Fibroblast of villous mesenchyme (primary cell): ENCODE measurements around the gene ABO. TPM values are rescaled to one million over a fixed set of nuclear protein-coding genes. Genes with fewer than 3 reads are reported as not detected.
A peak's percentile ranks its signal among the peaks of the same experiment; 100 is the strongest.
"Not testable (repeated sequence)": the region's sequence is repeated elsewhere in the genome, so short reads cannot be mapped to it uniquely, and the experiment has no call there.

Experiments
- DNase-seq: peaks from one replicate; pipeline ENCODE4 v3.0.0-alpha.2; 2010; ENCODE audit warnings: low read depth
- H3K4me3 ChIP-seq: 2 replicates; pipeline ENCODE4 v1.5.1; 2011; ENCODE audit warnings: low read depth, mild to moderate bottlenecking, low read length
- CTCF ChIP-seq: IDR thresholded peaks from 2 replicates; pipeline ENCODE4 v1.5.1; 2012; ENCODE audit warnings: low read depth, mild to moderate bottlenecking, low read length; ENCODE audit not compliant: insufficient read depth
- total RNA-seq: library from RNA; depleted of rRNA; stranded (reverse); fragments of >200 nt; gene quantifications from 2 replicates; pipeline ENCODE4 v1.2.3, GENCODE V29; 2012

ABO gene
- total RNA-seq, 1 donor: not detected

- DNase-seq: no peak
- no peak for TF ChIP-seq CTCF
- no peak overlapping the region for H3K4me3 ChIP-seq
These were observed 35.4 kb downstream of the ABO start for GRCh38 chr9:133239533-133240090.

GRCh38 chr9:133238851-133239532, 36.0 kb downstream of the ABO start:
- peak; percentile 74 for DNase-seq
- TF ChIP-seq CTCF: peak; percentile 83
- H3K4me3 ChIP-seq: peak overlapping the region; percentile 62

GRCh38 chr9:133238272-133238850, 36.6 kb downstream of the ABO start:
- no peak for TF ChIP-seq CTCF
- peak overlapping the region; percentile 62 for H3K4me3 ChIP-seq
- peak; percentile 76 for DNase-seq

GRCh38 chr9:133237035-133237731, 37.8 kb downstream of the ABO start:
- H3K4me3 ChIP-seq: no peak overlapping the region
- DNase-seq: peak; percentile 69
- no peak for TF ChIP-seq CTCF

- not testable (repeated sequence) for DNase-seq, H3K4me3 ChIP-seq
These were observed 38.5 kb downstream of the ABO start for GRCh38 chr9:133236291-133237034.

- no peak overlapping the region for H3K4me3 ChIP-seq
- TF ChIP-seq CTCF: no peak
- DNase-seq: no peak
These were observed 39.3 kb downstream of the ABO start for GRCh38 chr9:133235549-133236222.
